Erythroblast (primary cell): ENCODE results near the gene MYF5.

Experiments
- DNase-seq, 2 experiments: peaks; one replicate each; lab custom pipeline; 2025; lab: John Stamatoyannopoulos, UW
- GATA1 ChIP-seq: IDR thresholded peaks from 2 replicates; pipeline ENCODE4 v1.6.1; 2011; ENCODE audit warnings: low read depth, mild to moderate bottlenecking, control low read depth, low read length, moderate library complexity
- POLR2A ChIP-seq: IDR thresholded peaks from 2 replicates; pipeline ENCODE4 v1.6.1; 2011; ENCODE audit warnings: mild to moderate bottlenecking, low read length

MYF5 gene

GRCh38 chr12:80698847-80699542, 17.7 kb upstream of the MYF5 start:
- TF ChIP-seq GATA1: no peak
- no peak for TF ChIP-seq POLR2A
- DNase-seq: no peak

GRCh38 chr12:80700327-80700726, 16.4 kb upstream of the MYF5 start:
- no peak for TF ChIP-seq GATA1
- TF ChIP-seq POLR2A: no peak
- DNase-seq: no peak

- no peak for TF ChIP-seq POLR2A
- no peak for TF ChIP-seq GATA1
- DNase-seq: no peak
Observed at GRCh38 chr12:80701388-80701787, 15.3 kb upstream of the MYF5 start.

GRCh38 chr12:80702889-80703805, 13.6 kb upstream of the MYF5 start:
- TF ChIP-seq POLR2A: no peak
- no peak for TF ChIP-seq GATA1
- no peak for DNase-seq

- TF ChIP-seq GATA1: no peak
- TF ChIP-seq POLR2A: no peak
- DNase-seq: no peak
Observed at GRCh38 chr12:80704420-80704819, 12.3 kb upstream of the MYF5 start.

- DNase-seq: no peak
- no peak for TF ChIP-seq GATA1
- no peak for TF ChIP-seq POLR2A
Observed at GRCh38 chr12:80707126-80707829, 9.4 kb upstream of the MYF5 start, which contains the start of gene MYF6. TSS of gene MYF6 (plus strand) at chr12:80707634. CDS start at chr12:80707720, 86 bp downstream.

GRCh38 chr12:80707830-80708258, 8.9 kb upstream of the MYF5 start:
- TF ChIP-seq POLR2A (no peak), GATA1 (no peak)
- no peak for DNase-seq

GRCh38 chr12:80708259-80708974, 8.3 kb upstream of the MYF5 start:
- DNase-seq: no peak
- TF ChIP-seq POLR2A: no peak
- no peak for TF ChIP-seq GATA1

- no peak for DNase-seq
- TF ChIP-seq POLR2A (no peak), GATA1 (no peak)
Observed at GRCh38 chr12:80708975-80709328, 7.8 kb upstream of the MYF5 start.

GRCh38 chr12:80709811-80710726, 6.6 kb upstream of the MYF5 start:
- TF ChIP-seq GATA1: no peak
- TF ChIP-seq POLR2A: no peak
- DNase-seq: peak; percentile 18 to 50

- DNase-seq: no peak
- TF ChIP-seq POLR2A (no peak), GATA1 (no peak)
Observed at GRCh38 chr12:80710727-80711449, 5.8 kb upstream of the MYF5 start.
